Fibroblast of villous mesenchyme (primary cell): ENCODE results near the gene INS. TPM values are rescaled to one million over a fixed set of nuclear protein-coding genes. Genes with fewer than 3 reads are reported as not detected.

Experiments
- DNase-seq: peaks from one replicate; pipeline ENCODE4 v3.0.0-alpha.2; 2010; ENCODE audit warnings: low read depth
- H3K4me3 ChIP-seq: 2 replicates; pipeline ENCODE4 v1.5.1; 2011; ENCODE audit warnings: low read depth, mild to moderate bottlenecking, low read length
- small RNA-seq: library from RNA; depleted of rRNA; stranded (forward); fragments of <200 nt; gene quantifications from one replicate; pipeline ENCODE3, GENCODE V24; 2012
- total RNA-seq: library from RNA; depleted of rRNA; stranded (reverse); fragments of >200 nt; gene quantifications from 2 replicates; pipeline ENCODE4 v1.2.3, GENCODE V29; 2012
- TF ChIP-seq, protein P1 (sequence below): IDR thresholded peaks from 2 replicates; pipeline ENCODE4 v1.5.1; 2012; ENCODE audit warnings: low read depth, mild to moderate bottlenecking, low read length; ENCODE audit not compliant: insufficient read depth

The INS gene
- total RNA-seq, 1 donor: not detected

DNA sequence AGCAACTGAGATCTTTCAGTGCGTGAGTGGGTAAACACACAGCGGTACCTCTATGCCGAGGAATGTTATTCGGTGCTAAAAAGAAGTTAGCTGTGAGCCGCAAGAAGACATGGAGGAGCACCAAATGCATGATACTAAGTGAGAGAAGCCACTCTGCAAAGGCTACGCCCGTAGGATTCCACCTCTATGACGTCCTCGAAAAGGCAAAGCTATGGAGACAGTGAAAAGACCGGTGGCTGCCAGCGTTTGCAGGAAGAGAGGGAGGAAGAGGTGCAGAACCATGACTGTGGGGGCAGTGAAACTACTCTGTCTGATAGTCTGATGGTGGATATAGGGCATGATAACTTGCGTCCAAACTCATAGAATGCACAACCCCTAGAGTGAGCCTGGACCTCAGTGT, 50.5 kb downstream of the INS start:
- no peak for DNase-seq
- H3K4me3 ChIP-seq: no peak overlapping the region
- TF ChIP-seq, protein P1, sequence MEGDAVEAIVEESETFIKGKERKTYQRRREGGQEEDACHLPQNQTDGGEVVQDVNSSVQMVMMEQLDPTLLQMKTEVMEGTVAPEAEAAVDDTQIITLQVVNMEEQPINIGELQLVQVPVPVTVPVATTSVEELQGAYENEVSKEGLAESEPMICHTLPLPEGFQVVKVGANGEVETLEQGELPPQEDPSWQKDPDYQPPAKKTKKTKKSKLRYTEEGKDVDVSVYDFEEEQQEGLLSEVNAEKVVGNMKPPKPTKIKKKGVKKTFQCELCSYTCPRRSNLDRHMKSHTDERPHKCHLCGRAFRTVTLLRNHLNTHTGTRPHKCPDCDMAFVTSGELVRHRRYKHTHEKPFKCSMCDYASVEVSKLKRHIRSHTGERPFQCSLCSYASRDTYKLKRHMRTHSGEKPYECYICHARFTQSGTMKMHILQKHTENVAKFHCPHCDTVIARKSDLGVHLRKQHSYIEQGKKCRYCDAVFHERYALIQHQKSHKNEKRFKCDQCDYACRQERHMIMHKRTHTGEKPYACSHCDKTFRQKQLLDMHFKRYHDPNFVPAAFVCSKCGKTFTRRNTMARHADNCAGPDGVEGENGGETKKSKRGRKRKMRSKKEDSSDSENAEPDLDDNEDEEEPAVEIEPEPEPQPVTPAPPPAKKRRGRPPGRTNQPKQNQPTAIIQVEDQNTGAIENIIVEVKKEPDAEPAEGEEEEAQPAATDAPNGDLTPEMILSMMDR: no peak

Small RNA genes within 50 kb of the gene (small RNA-seq; reads per million reads assigned to genes)
- gene MIR4686: not detected
- 13.5 reads per million, percentile 92 among the genes with 10 or more reads in this experiment for gene MIR483

Other genes with a start within 250 kb of the INS start
- not detected in 2 replicates for gene TNNT3, start 241.5 kb downstream of the INS start, total RNA-seq
- gene MRPL23, start 213.9 kb downstream of the INS start, total RNA-seq: 107 and 143 TPM in 2 replicates
- 72.5 and 161 TPM in 2 replicates for gene H19, start 163.4 kb downstream of the INS start, total RNA-seq
- 26.8 and 44.8 TPM in 2 replicates for gene IGF2, start 21.8 kb downstream of the INS start, total RNA-seq
- not detected in 2 replicates for gene TH, start 10.6 kb upstream of the INS start, total RNA-seq
- gene ASCL2, start 109.4 kb upstream of the INS start, total RNA-seq: not detected in 2 replicates
- gene C11orf21, start 140.7 kb upstream of the INS start, total RNA-seq: not detected in 2 replicates
- gene TSPAN32, start 140.8 kb upstream of the INS start, total RNA-seq: under 0.01 and 0.43 TPM in 2 replicates
- gene CD81, start 216.1 kb upstream of the INS start, total RNA-seq: 220 and 257 TPM in 2 replicates
- 54.8 and 58.6 TPM in 2 replicates for gene TSSC4, start 239.5 kb upstream of the INS start, total RNA-seq